Adrenal gland (tissue), 5 donors: ENCODE results near the gene FBLIM1.

ENCODE experiments used
- POLR2A ChIP-seq, 2 donors: fragments of 450-650 bp; IDR thresholded peaks; one replicate each; pipeline ENCODE4 v1.6.1; 2017; ENCODE audit warnings: antibody characterized with exemption in 2 of 2, mild to moderate bottlenecking in 2 of 2, moderate library complexity in 1 of 2
- TF ChIP-seq, protein P1 (sequence below), 6 experiments: fragments of 450-650 bp in 4 of 6; fragments of 200-600 bp in 2 of 6; sonication (generic) in 1 of 6; IDR thresholded peaks; 1 replicate in 5 of 6; 2 replicates in 1 of 6; pipeline versions ENCODE4 v1.5.1 to v1.8.0; 2016 to 2021; ENCODE audit warnings: antibody characterized with exemption in 6 of 6, mild to moderate bottlenecking in 2 of 6, moderate library complexity in 1 of 6
- donor health status: DM: no; HTN: no; CAD: no.

GRCh38 chr1:15764890-15765289, 6.3 kb downstream of the FBLIM1 start:
- TF ChIP-seq, protein P1, sequence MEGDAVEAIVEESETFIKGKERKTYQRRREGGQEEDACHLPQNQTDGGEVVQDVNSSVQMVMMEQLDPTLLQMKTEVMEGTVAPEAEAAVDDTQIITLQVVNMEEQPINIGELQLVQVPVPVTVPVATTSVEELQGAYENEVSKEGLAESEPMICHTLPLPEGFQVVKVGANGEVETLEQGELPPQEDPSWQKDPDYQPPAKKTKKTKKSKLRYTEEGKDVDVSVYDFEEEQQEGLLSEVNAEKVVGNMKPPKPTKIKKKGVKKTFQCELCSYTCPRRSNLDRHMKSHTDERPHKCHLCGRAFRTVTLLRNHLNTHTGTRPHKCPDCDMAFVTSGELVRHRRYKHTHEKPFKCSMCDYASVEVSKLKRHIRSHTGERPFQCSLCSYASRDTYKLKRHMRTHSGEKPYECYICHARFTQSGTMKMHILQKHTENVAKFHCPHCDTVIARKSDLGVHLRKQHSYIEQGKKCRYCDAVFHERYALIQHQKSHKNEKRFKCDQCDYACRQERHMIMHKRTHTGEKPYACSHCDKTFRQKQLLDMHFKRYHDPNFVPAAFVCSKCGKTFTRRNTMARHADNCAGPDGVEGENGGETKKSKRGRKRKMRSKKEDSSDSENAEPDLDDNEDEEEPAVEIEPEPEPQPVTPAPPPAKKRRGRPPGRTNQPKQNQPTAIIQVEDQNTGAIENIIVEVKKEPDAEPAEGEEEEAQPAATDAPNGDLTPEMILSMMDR (IDR thresholded peaks at IDR 0.05) = no peak
- TF ChIP-seq POLR2A (IDR thresholded peaks at IDR 0.05) = no peak
